Panc1 (cell line): ENCODE results near the gene CSTF3.

ENCODE experiments used
- CTCF ChIP-seq: fragments of 450-650 bp; IDR thresholded peaks from 2 replicates; pipeline ENCODE4 v1.5.1; 2017; ENCODE audit warnings: mild to moderate bottlenecking
- POLR2AphosphoS5 ChIP-seq: IDR thresholded peaks from 2 replicates; pipeline ENCODE4 v1.6.1; 2012; ENCODE audit warnings: mild to moderate bottlenecking, low read depth, low read length, moderate library complexity
- REST ChIP-seq, 2 experiments: IDR thresholded peaks; 2 replicates each; pipeline ENCODE4 v1.6.1; 2011 to 2012; ENCODE audit warnings: low read depth in 2 of 2, control low read depth in 1 of 2, low read length in 1 of 2, mild to moderate bottlenecking in 1 of 2, moderate library complexity in 1 of 2; ENCODE audit not compliant: insufficient read depth in 1 of 2
- SIN3A ChIP-seq: IDR thresholded peaks from 2 replicates; pipeline ENCODE4 v1.6.1; 2012; ENCODE audit warnings: low read depth, mild to moderate bottlenecking, low read length, moderate library complexity, borderline replicate concordance; ENCODE audit not compliant: insufficient read depth

GRCh38 chr11:33134276-33134675, 27.0 kb downstream of the CSTF3 start:
- TF ChIP-seq CTCF (no peak), SIN3A (no peak), POLR2AphosphoS5 (no peak), REST (IDR thresholded peaks at IDR 0.05; ENCODE audit: insufficient read depth in 1 of 2, low read depth in 2 of 2, low read length in 1 of 2) (no peak)
